HG02798 (cell line): Measurements from ENCODE around the gene TAPBPL.
"Not testable (repeated sequence)": the region's sequence is repeated elsewhere in the genome, so short reads cannot be mapped to it uniquely, and the experiment has no call there.

ENCODE experiments used
- ATAC-seq: cut with Tn5 transposase; IDR thresholded peaks from one replicate; pipeline ENCODE4 v1.9.1; 2021; ENCODE audit warnings: mild to moderate bottlenecking; ENCODE audit not compliant: unreplicated experiment, poor library complexity

The TAPBPL gene, protein sequence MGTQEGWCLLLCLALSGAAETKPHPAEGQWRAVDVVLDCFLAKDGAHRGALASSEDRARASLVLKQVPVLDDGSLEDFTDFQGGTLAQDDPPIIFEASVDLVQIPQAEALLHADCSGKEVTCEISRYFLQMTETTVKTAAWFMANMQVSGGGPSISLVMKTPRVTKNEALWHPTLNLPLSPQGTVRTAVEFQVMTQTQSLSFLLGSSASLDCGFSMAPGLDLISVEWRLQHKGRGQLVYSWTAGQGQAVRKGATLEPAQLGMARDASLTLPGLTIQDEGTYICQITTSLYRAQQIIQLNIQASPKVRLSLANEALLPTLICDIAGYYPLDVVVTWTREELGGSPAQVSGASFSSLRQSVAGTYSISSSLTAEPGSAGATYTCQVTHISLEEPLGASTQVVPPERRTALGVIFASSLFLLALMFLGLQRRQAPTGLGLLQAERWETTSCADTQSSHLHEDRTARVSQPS

DNA sequence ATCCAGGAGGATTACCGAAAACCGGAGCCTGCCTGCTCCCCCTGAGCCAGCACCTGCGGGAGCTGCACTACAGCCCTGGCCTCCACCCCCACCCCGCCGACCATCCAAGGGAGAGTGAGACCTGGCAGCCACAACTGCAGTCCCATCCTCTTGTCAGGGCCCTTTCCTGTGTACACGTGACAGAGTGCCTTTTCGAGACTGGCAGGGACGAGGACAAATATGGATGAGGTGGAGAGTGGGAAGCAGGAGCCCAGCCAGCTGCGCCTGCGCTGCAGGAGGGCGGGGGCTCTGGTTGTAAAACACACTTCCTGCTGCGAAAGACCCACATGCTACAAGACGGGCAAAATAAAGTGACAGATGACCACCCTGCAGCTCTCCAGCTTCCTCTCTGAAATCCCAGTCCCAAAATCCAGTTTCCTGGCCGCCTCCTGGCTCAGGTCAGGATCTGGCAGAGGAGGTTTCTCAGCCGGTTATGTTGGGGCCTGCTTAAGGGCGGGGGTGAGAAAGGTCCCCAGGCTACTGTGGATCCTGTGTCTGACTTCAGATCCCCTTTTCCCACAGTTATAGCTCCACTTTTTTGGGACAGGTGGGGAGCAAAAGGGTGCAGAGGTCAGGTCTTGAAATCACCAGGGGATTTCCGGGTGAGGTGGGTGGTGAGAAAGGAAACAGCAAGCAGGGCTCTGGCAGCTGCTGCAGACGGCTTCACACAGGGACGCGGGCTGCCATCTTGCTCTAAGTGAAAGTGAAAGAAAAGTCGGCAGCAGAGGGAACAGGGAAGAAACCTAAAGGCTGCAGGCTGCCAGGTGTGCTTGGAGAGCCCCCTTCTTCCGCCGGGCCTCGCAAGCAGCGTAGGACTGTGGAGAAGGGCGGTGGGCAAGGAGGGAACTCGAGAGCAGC, at the start of gene TAPBPL:
Gene TAPBPL (plus strand): TSS at position 695 of the 897 bp plus-strand sequence. CDS start 207 bp downstream, outside the sequence.
- ATAC-seq = peak; percentile 67

DNA sequence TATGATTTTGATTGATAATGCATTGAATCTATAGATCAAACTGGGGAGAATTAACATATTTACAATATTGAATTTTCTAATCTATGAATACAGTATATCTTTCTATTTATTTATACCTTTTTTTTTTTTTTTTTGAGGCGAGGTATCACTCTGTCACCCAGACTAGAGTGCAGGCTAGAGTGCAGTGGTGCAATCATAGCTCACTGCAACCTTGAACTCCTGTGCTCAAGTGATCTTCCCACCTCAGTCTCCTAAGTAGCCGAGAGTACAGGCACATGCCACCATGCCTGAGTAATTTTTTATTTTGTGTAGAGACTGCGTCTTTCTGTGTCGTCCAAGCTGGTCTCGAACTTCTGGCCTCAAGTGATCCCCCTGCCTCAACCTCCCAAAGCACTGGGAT, 47.5 kb upstream of the TAPBPL start:
- ATAC-seq = no peak

DNA sequence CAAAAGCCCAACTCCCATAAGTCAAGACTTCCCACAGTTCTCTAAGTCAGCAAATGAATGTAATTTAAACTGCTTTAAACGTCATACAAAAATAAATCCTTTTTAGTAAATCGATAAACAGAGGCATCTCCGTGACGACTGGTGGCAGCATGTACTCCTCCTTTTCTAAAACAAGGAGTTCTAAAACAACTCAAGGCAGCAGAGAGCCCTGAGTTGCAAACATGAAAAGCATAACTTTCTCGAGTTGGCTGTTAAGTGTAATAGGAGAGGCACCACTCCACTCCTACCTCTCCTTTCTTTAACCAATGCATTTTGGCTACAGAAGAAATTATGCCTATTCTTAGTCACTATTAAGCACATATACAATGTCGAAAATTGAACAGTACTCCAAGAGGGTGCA, 45.9 kb upstream of the TAPBPL start:
- no peak for ATAC-seq

DNA sequence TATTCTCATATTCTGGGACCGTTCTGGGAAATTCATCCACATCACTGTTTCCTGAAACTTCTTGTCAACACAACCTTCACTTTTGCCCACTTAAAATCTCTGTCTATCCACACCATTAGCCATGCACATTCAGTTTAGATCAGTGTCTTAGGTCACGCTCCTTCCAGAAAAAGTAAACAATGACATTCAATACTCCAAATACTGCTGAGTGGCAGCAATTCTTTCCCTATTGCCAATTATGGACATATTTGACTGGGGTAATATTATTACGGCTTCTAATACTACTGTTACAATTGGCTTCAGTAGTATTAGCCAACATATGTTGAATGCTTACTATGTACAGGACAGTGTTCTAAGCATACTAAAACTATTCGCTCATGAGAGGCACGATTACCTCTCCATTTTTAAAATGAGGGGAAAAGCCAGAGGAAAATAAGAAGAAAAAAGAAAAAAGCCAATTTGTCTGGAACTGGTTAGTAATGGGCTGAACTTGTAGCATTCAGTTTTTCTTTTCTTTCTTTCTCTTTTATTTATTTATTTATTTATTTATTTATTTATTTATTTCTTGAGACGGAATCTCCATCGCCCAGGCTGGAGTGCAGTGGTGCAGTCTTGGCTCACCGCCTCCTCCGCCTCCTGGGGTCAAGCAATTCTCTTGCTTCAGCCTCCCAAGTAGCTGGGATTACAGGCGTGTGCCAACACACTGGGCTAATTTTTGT, 44.4 kb upstream of the TAPBPL start:
- ATAC-seq = no peak

DNA sequence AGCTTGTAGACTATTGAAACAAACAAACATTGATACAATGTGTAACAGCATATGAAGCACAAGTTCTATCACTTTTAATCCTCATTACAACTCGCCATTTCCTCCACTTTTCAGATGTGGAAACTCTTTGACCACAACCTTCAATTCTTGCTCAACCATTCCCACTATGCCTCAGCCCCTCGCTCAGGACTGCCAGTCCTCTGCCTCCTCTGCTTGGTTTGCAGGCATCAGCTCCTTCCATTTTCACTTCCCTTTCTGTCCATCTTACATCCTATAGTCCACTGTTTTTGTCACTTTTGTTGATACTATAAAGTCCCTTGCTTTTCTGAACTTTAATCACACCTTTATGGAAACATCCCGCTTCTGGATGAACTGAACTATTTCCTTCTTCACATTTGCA, 35.2 kb upstream of the TAPBPL start:
- no peak for ATAC-seq

DNA sequence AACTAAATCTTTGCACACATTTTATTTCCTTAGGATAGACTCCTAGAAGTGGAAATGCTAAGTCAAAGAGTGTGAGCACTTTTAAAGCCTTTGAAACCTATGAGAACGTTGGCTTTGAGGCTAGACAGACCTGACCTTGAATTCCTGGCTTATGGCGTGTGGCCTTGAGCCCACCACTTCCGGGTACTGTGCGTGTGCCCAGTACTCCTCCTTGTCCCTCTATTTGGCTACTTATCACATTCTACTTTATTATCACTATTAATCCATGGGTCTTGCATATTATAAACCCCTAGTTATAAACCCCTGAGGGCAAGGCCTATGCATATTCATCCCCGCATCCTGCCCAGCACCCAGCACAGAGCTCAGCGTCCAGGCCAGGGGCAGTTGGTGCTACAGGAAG, 33.0 kb upstream of the TAPBPL start:
- ATAC-seq = no peak

DNA sequence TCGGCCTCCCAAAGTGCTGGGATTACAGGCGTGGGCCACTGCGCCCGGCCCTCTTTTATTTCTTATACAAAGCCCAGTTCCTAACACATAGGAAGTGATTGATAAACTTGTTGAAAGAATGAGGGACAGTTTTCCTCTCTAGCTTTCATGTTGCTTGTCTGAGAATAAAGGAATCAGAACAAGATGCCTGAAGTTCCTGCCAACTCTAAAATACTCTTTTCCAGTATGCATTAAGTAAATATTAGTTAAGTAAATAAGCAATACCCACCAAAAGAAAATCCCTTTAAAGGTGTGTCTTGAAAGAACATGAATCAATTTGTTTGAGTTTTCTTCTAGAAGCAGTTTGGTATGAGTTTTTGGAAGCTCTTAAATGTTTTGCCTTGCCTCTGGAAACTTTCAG, 31.5 kb upstream of the TAPBPL start:
- no peak for ATAC-seq

DNA sequence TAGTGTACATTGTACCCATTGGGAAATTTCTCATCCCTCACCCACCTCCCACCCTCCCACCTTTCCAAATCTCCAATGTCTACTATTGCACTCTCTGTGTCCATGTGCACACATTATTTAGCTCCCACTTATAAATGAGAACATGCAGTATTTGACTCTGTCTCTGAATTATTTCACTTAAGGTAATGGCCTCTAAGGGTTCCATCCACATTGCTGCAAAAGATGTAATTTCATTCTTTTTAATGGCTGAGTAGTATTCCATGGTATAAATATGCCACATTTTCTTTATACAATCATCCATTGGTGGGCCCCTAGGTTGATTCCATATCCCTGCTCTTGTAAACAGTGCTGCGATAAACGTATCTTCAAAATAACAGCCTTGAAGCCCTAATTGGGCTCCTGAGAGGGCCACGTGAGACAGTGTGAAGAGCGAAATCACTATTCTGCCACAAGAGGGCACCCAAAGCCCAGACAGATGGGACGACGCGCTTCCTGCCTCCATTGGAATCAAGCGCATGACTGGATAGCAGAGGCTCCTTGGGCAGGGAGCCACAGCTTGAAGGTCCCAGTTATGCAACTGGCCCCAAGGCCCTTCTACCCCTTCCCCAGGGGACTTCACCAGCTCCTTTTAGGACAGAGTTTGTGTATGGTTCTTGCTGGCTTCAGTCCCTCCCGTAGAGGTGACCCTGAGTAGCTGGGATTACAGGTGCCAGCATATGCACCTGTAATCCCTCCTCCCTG, 28.4 kb upstream of the TAPBPL start:
- ATAC-seq = peak; percentile 46

DNA sequence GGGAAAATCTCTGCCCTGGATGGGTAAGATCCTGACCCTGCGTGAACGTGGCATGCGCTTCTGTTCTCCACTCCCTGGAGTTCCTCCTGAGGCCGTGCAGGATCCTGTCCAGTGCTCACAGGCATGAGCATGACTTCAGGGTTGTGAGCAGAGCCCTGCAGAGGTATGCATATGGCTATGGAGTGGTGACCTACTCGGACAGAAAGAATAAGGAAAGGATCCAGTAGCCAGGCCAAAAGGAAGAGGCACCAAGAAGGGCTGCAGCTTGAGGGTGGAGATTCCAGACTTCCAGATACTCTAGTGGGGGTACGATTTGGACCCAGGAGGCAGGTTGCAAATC, 27.9 kb upstream of the TAPBPL start:
- ATAC-seq = no peak

GRCh38 chr12:6424866-6425265, 27.0 kb upstream of the TAPBPL start:
- no peak for ATAC-seq

- ATAC-seq = peak; percentile 31
These were observed 26.0 kb upstream of the TAPBPL start for GRCh38 chr12:6425590-6426531.

GRCh38 chr12:6426882-6427671, 24.8 kb upstream of the TAPBPL start:
- peak; percentile 72 for ATAC-seq

DNA sequence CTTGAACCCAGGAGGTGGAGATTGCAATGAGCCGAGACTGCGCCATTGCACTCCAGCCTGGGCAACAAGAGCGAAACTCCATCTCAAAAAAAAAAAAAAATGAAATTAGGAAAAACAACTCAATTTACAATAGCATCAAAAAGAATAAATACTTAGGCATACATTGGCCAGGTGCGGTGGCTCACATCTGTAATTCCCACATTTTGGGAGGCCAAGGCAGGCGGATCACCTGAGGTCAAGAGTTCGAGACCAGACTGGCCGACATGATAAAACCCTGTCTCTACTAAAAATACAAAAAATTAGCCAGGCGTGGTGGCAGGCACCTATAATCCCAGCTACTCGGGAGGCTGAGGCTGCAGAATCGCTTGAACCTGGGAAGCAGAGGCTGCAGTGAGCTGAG, 24.0 kb upstream of the TAPBPL start:
- not testable (repeated sequence) for ATAC-seq

DNA sequence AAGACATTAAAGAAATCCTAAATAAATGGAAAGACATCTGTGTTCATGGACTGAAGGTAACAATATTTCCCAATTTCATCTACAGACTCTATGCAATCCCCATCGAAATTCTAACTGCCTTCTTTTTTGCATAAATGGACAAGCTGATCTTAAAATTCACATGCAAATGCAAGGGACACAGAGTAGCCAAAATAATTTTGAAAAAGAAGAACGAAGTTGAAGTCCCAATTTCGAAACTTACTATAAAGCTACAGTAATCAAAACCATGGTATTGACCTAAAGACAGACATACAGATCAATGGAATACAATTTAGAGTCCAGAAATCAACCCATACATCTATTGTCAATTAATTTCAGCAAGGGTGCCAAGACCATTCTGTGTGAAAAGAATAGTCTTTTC, 23.5 kb upstream of the TAPBPL start:
- no peak for ATAC-seq

- ATAC-seq = no peak
These were observed 21.5 kb upstream of the TAPBPL start for GRCh38 chr12:6430124-6430989.

DNA sequence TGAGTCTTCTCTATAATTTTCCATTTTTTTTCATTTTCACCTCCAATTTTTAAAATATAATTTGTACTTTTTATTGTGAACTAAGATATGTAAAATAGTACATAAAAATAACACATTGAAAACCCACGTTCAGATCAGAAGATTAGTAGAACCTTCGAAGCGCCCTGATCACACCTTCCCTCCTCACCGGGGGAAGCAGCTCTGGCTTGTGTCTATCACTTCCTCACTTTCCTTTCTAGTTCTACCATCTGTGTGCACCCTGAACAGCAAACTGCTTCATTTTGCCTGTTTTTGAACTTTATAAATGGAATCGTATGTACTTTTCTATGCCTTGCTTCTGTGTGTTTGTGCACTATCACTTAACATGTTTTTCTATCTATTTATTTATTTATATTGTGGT, 18.9 kb upstream of the TAPBPL start:
- ATAC-seq = no peak
